Heart left ventricle (tissue), 16 donors: ENCODE measurements around the gene GALNT2. TPM values are rescaled to one million over a fixed set of nuclear protein-coding genes. Genes with fewer than 3 reads are reported as not detected.

ENCODE experiments used
- ATAC-seq, 4 donors: fragments of 200-7000 bp; cut with Tn5 transposase; one replicate each; pipeline ENCODE4 v1.9.1; 2020 to 2022; ENCODE audit warnings: moderate library complexity in 4 of 4, mild to moderate bottlenecking in 3 of 4, moderate number of reproducible peaks in 1 of 4
- DNase-seq, 5 donors: peaks; one replicate each; pipeline ENCODE4 v3.0.0-alpha.2; 2020
- H3K27ac ChIP-seq, 12 donors: fragments of 200-600 bp; sonication (generic) in 4 of 12; one replicate each; pipeline versions ENCODE4 v1.5.0 to v1.8.0; 2016 to 2022; ENCODE audit warnings: mild to moderate bottlenecking in 2 of 12
- H3K27me3 ChIP-seq, 9 donors: fragments of 200-600 bp; sonication (generic) in 2 of 9; one replicate each; pipeline versions ENCODE4 v1.5.1 to v1.8.0; 2016 to 2022; ENCODE audit warnings: mild to moderate bottlenecking in 3 of 9
- H3K36me3 ChIP-seq, 9 donors: fragments of 200-600 bp; sonication (generic) in 2 of 9; one replicate each; pipeline versions ENCODE4 v1.5.0 to v1.8.0; 2018 to 2022; ENCODE audit warnings: mild to moderate bottlenecking in 2 of 9
- H3K4me1 ChIP-seq, 12 donors: fragments of 200-600 bp; sonication (generic) in 4 of 12; one replicate each; pipeline versions ENCODE4 v1.5.0 to v1.8.0; 2016 to 2022; ENCODE audit warnings: mild to moderate bottlenecking in 3 of 12
- H3K4me3 ChIP-seq, 12 donors: fragments of 200-600 bp; sonication (generic) in 4 of 12; one replicate each; pipeline versions ENCODE4 v1.5.0 to v1.8.0; 2017 to 2022; ENCODE audit warnings: mild to moderate bottlenecking in 9 of 12, moderate library complexity in 4 of 12
- H3K9me3 ChIP-seq, 12 donors: fragments of 200-600 bp; sonication (generic) in 4 of 12; one replicate each; pipeline versions ENCODE4 v1.5.0 to v1.8.0; 2016 to 2022; ENCODE audit warnings: mild to moderate bottlenecking in 1 of 12
- POLR2A ChIP-seq, 2 donors: fragments of 450-650 bp; IDR thresholded peaks; one replicate each; pipeline ENCODE4 v1.6.1; 2017; ENCODE audit warnings: antibody characterized with exemption in 2 of 2, mild to moderate bottlenecking in 2 of 2, moderate library complexity in 2 of 2
- WGBS, 4 donors: extraction: QIAGEN DNeasy Blood & Tissue Kit in 2 of 4; methylation state at CpG; one replicate each; pipeline versions ENCODE4 v1.1.5 to v1.1.7; 2013 to 2018; 5-methylcytosine and 5-hydroxymethylcytosine counted together
- intact Hi-C, 10 donors: fragments of 100-400 bp; cut with DNase I; formaldehyde crosslinking; loops; one replicate each; pipeline versions ENCODE4 v1.11.1 to v1.14.2; 2022
- polyA plus RNA-seq, 2 donors: library from polyadenylated mRNA; stranded (reverse); fragments of 200-250 nt; gene quantifications; one replicate each; pipeline ENCODE4 v1.2.3, GENCODE V29; 2013
- total RNA-seq, 9 donors: library from RNA; depleted of rRNA in 2 of 9; stranded (reverse); fragments of >200 nt in 2 of 9; fragmentation: NEBNext Ultra II Directional in 3 of 9; extraction: Animal tissue kit (Norgen Biotek cat#: 25700) in 3 of 9; gene quantifications; one replicate each; pipeline versions ENCODE4 v1.1.0 to v1.2.4, GENCODE V29; 2016 to 2023
- TF ChIP-seq, protein P1 (sequence below), 12 donors: fragments of 200-600 bp; sonication (generic) in 4 of 12; IDR thresholded peaks; one replicate each; pipeline versions ENCODE4 v1.5.0 to v1.8.0; 2018 to 2022; ENCODE audit warnings: antibody characterized with exemption in 12 of 12, mild to moderate bottlenecking in 5 of 12
- donor health status: ischemic (EF 13 %, LVEDD 7.1; RV severe dilation, severe dysfunction).
- donor health status: healthy with polysubstance abuse.
- donor health status: DM: no; HTN: yes; CAD: no.
- donor health status: DM: no; HTN: no; CAD: no.
- donor health status: ischemic (EF 25% LVEDD 6.9; RV normal size, moderate dysfunction).
- donor health status: ischemic (EF 25% LVEDD 5.7; RV mildly dilated, moderate dysfunction).
- donor health status: healthy.
- donor health status: DM: yes; HTN: yes; CAD: no.
- donor health status: ischemic (EF 35%, LVEDD 5.7; RV mildly dilated, moderate dysfunction).
- donor health status: nonischemic (EF 11% LVEDD 7.7; RV severe dilation, severe dysfunction).
- donor health status: DM: yes; HTN: yes; CAD: no.
- donor health status: PGD.
- donor health status: ischemic (EF 29% LVEDD 5.4; RV normal size, mild dysfunction).
- donor health status: nonischemic (EF 23%, LVEDD 6.1; RV moderate dilation, normal function).

The GALNT2 gene
- total and polyA plus RNA-seq, 11 donors, result 10.1 to 44.9 (median 31.6) TPM

DNA sequence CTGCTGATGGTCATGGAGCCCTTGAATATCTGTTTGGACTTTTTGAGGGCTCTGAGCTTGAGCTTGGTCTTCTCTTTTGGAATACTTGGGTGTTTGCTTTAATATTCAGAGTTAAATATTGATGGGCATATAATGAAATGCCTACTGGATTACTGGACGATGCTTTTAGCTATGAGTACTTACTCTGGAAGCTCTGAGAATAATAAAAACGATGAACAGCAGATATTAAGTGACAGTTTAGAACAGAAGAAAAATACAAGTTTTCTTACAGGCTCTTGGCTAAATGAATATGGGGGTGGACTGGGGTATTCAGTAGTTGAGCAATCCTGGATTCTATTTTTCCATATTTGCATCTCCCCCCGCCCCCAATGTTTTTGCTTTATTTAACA is 20.7 kb downstream of the GALNT2 start:
- Histone ChIP-seq H3K9me3 (no peaks in the 10 kb centered on the region), H3K27ac (no peak overlapping the region), H3K36me3 (peaks cover 0 to 20% (median 9%) of the 10 kb centered on the region in 9 donors), H3K4me3 (no peak overlapping the region), H3K27me3 (no peaks in the 10 kb centered on the region), H3K4me1 (peaks cover 0 to 63% (median 26%) of the 10 kb centered on the region in 12 donors)
- TF ChIP-seq POLR2A (IDR thresholded peaks at IDR 0.05), result no peak
- TF ChIP-seq, protein P1, sequence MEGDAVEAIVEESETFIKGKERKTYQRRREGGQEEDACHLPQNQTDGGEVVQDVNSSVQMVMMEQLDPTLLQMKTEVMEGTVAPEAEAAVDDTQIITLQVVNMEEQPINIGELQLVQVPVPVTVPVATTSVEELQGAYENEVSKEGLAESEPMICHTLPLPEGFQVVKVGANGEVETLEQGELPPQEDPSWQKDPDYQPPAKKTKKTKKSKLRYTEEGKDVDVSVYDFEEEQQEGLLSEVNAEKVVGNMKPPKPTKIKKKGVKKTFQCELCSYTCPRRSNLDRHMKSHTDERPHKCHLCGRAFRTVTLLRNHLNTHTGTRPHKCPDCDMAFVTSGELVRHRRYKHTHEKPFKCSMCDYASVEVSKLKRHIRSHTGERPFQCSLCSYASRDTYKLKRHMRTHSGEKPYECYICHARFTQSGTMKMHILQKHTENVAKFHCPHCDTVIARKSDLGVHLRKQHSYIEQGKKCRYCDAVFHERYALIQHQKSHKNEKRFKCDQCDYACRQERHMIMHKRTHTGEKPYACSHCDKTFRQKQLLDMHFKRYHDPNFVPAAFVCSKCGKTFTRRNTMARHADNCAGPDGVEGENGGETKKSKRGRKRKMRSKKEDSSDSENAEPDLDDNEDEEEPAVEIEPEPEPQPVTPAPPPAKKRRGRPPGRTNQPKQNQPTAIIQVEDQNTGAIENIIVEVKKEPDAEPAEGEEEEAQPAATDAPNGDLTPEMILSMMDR (IDR thresholded peaks at IDR 0.05), result no peak
- DNase-seq, result no peak
- 79 to 91% (median 87%) methylated on average over 3 of the region's 3 CpGs for WGBS, 4 donors
- no peak for ATAC-seq
- intact Hi-C loops, result loop anchor here in 1 of 10 donors (10.0 kb wide), 1 partner anchor 423 kb away; no protein-coding TSS in a partner anchor

GRCh38 chr1:230090194-230090711 is 23.2 kb downstream of the GALNT2 start:
- Histone ChIP-seq H3K36me3 (peaks cover 0 to 20% (median 9%) of the 10 kb centered on the region in 9 donors), H3K4me3 (no peak overlapping the region), H3K9me3 (no peaks in the 10 kb centered on the region), H3K27me3 (no peaks in the 10 kb centered on the region), H3K27ac (no peak overlapping the region), H3K4me1 (peaks cover 0 to 45% (median 11%) of the 10 kb centered on the region in 12 donors)
- DNase-seq (no peak), ATAC-seq (peak in 1 of 4 donors; percentile 18)
- 71 to 80% (median 75%) methylated on average over 6 of the region's 6 CpGs for WGBS, 4 donors
- intact Hi-C loops, result no loop called here
- TF ChIP-seq, protein P1 (IDR thresholded peaks at IDR 0.05), result no peak
- TF ChIP-seq POLR2A (IDR thresholded peaks at IDR 0.05), result no peak

GRCh38 chr1:230091473-230092231 is 24.6 kb downstream of the GALNT2 start:
- Histone ChIP-seq H3K9me3 (no peaks in the 10 kb centered on the region), H3K4me1 (peaks cover 0 to 32% (median 5%) of the 10 kb centered on the region in 12 donors), H3K27ac (no peak overlapping the region), H3K27me3 (no peaks in the 10 kb centered on the region), H3K36me3 (peaks cover 0 to 20% (median 9%) of the 10 kb centered on the region in 9 donors), H3K4me3 (no peak overlapping the region)
- TF ChIP-seq, protein P1 (IDR thresholded peaks at IDR 0.05), result no peak
- no peak for TF ChIP-seq POLR2A (IDR thresholded peaks at IDR 0.05)
- intact Hi-C loops, result no loop called here
- 94 to 97% (median 95%) methylated on average over 12 of the region's 12 CpGs for WGBS, 4 donors
- DNase-seq, result no peak
- no peak for ATAC-seq

GRCh38 chr1:230094746-230095145 is 27.7 kb downstream of the GALNT2 start:
- Histone ChIP-seq H3K4me3 (no peak overlapping the region), H3K27me3 (no peaks in the 10 kb centered on the region), H3K4me1 (peaks cover 0 to 14% (median 2%) of the 10 kb centered on the region in 12 donors), H3K36me3 (peaks cover 0 to 14% (median 4%) of the 10 kb centered on the region in 9 donors), H3K27ac (no peak overlapping the region), H3K9me3 (no peaks in the 10 kb centered on the region)
- intact Hi-C loops, result no loop called here
- WGBS, 4 donors, result 94 to 96% (median 95%) methylated on average over 14 of the region's 14 CpGs
- no peak for TF ChIP-seq POLR2A (IDR thresholded peaks at IDR 0.05)
- TF ChIP-seq, protein P1 (IDR thresholded peaks at IDR 0.05), result no peak
- no peak for DNase-seq
- ATAC-seq, result no peak
